H1 (cell line): ENCODE measurements around the gene DCAF6. TPM values are rescaled to one million over a fixed set of nuclear protein-coding genes. Genes with fewer than 3 reads are reported as not detected.

Experiments used
- CTCF ChIA-PET: fragments of 300-600 bp; sonication (Branson Sonifier 250); formaldehyde crosslinking; loops from one replicate; lab custom pipeline; 2021; ENCODE audit not compliant: partially characterized antibody; lab: Charles Lee
- POLR2A ChIA-PET: fragments of 300-600 bp; sonication (Branson Sonifier 250); formaldehyde crosslinking; loops from one replicate; lab custom pipeline; 2021; ENCODE audit warnings: inconsistent platforms; ENCODE audit not compliant: partially characterized antibody; lab: Charles Lee
- DNase-seq, 2 experiments: peaks; one replicate each; pipeline versions ENCODE4 v3.0.0 to v3.0.0-alpha.2; 2010 to 2022; ENCODE audit warnings: low spot score in 2 of 2, low read depth in 1 of 2, mixed read lengths in 1 of 2
- FAIRE-seq: peaks from 2 replicates; lab custom pipeline; 2011; peaks lifted over from hg19 to GRCh38; lab: Jason Lieb, UNC
- H2AFZ ChIP-seq: 2 replicates; pipeline ENCODE4 v1.8.1; 2012; ENCODE audit warnings: low read length, inconsistent platforms
- H2AK5ac ChIP-seq: 2 replicates; pipeline ENCODE4 v1.6.1; 2013; ENCODE audit warnings: low read depth, low read length
- H2BK120ac ChIP-seq: replicated peaks from 2 replicates; pipeline ENCODE3; 2013; ENCODE audit warnings: low read depth, low read length, inconsistent platforms
- H2BK12ac ChIP-seq: 2 replicates; pipeline ENCODE4 v1.6.1; 2013; ENCODE audit warnings: low read depth, low read length
- H2BK15ac ChIP-seq: 2 replicates; pipeline ENCODE4 v1.6.1; 2013; ENCODE audit warnings: low read length
- H2BK20ac ChIP-seq: 2 replicates; pipeline ENCODE4 v1.6.1; 2013; ENCODE audit warnings: low read length
- H2BK5ac ChIP-seq: 2 replicates; pipeline ENCODE4 v1.6.1; 2013; ENCODE audit warnings: low read depth, low read length
- H3K14ac ChIP-seq: 2 replicates; pipeline ENCODE4 v1.6.1; 2013; ENCODE audit warnings: inconsistent platforms; ENCODE audit not compliant: insufficient read length
- H3K18ac ChIP-seq: 2 replicates; pipeline ENCODE4 v1.6.1; 2013; ENCODE audit warnings: low read length; ENCODE audit errors: extremely low read depth
- H3K23ac ChIP-seq: 2 replicates; pipeline ENCODE4 v1.6.1; 2013; ENCODE audit warnings: inconsistent platforms; ENCODE audit not compliant: insufficient read length
- H3K23me2 ChIP-seq: 2 replicates; pipeline ENCODE4 v1.6.1; 2013; ENCODE audit warnings: low read depth, low read length
- H3K27ac ChIP-seq: 2 replicates; pipeline ENCODE4 v1.6.1; 2011; ENCODE audit warnings: low read depth, low read length, inconsistent platforms
- H3K27me3 ChIP-seq, 4 experiments: replicated peaks in 1 of 4; 1 replicate in 1 of 4; 2 replicates in 3 of 4; pipeline versions ENCODE4 v1.6.1 to v1.8.1; 2011 to 2013; ENCODE audit warnings: low read length in 3 of 4, mild to moderate bottlenecking in 3 of 4, inconsistent platforms in 2 of 4, mixed read lengths in 2 of 4, moderate library complexity in 1 of 4; ENCODE audit not compliant: control insufficient read depth in 3 of 4, insufficient read depth in 3 of 4; ENCODE audit errors: extremely low read depth in 1 of 4
- H3K36me3 ChIP-seq, 4 experiments: 2 replicates each; pipeline versions ENCODE4 v1.6.1 to v1.8.1; 2011 to 2013; ENCODE audit warnings: mild to moderate bottlenecking in 4 of 4, low read length in 3 of 4, moderate library complexity in 2 of 4, control low read depth in 1 of 4, inconsistent platforms in 1 of 4; ENCODE audit not compliant: insufficient read depth in 4 of 4, control insufficient read depth in 2 of 4
- H3K4ac ChIP-seq: replicated peaks from 2 replicates; pipeline ENCODE3; 2013; ENCODE audit warnings: low read length, low read depth, mixed read lengths, inconsistent platforms; ENCODE audit not compliant: insufficient read length
- H3K4me1 ChIP-seq, 4 experiments: replicated peaks in 1 of 4; 1 replicate in 1 of 4; 2 replicates in 3 of 4; pipeline versions ENCODE4 v1.6.1 to v1.8.1; 2011 to 2013; ENCODE audit warnings: low read length in 3 of 4, inconsistent platforms in 2 of 4, mixed read lengths in 1 of 4; ENCODE audit not compliant: insufficient read depth in 4 of 4, control insufficient read depth in 3 of 4
- H3K4me2 ChIP-seq, 2 experiments: 2 replicates each; pipeline versions ENCODE4 v1.6.1 to v1.8.1; 2011 to 2013; ENCODE audit warnings: low read depth in 2 of 2, low read length in 2 of 2, control low read depth in 1 of 2, inconsistent platforms in 1 of 2, mild to moderate bottlenecking in 1 of 2; ENCODE audit not compliant: insufficient read depth in 1 of 2
- H3K4me3 ChIP-seq, 4 experiments: fragments of 200-600, 300-600 bp in 1 of 4; sonication (generic), shearing (Covaris generic), sonication (Bioruptor Twin) in 1 of 4; 2 replicates each; pipeline versions ENCODE4 v1.5.1 to v1.8.1; 2011 to 2016; ENCODE audit warnings: low read length in 4 of 4, low read depth in 3 of 4, control low read depth in 2 of 4, inconsistent platforms in 2 of 4, mild to moderate bottlenecking in 2 of 4, mixed read lengths in 1 of 4, moderate library complexity in 1 of 4; ENCODE audit not compliant: insufficient read depth in 2 of 4; ENCODE audit errors: extremely low read depth in 1 of 4
- H3K56ac ChIP-seq: replicated peaks from 2 replicates; pipeline ENCODE3; 2013; ENCODE audit warnings: low read depth, mild to moderate bottlenecking, mixed read lengths, low read length, inconsistent platforms; ENCODE audit not compliant: insufficient read length
- H3K79me1 ChIP-seq: 2 replicates; pipeline ENCODE4 v1.6.1; 2013; ENCODE audit warnings: low read depth, low read length, control low read depth
- H3K79me2 ChIP-seq, 2 experiments: 2 replicates each; pipeline versions ENCODE4 v1.6.1 to v1.8.1; 2012 to 2013; ENCODE audit warnings: low read length in 2 of 2, mild to moderate bottlenecking in 2 of 2, inconsistent platforms in 1 of 2; ENCODE audit not compliant: insufficient read depth in 2 of 2, control insufficient read depth in 1 of 2
- H3K9ac ChIP-seq, 4 experiments: replicated peaks in 1 of 4; 1 replicate in 1 of 4; 2 replicates in 3 of 4; pipeline versions ENCODE4 v1.6.1 to v1.8.1; 2011 to 2013; ENCODE audit warnings: low read depth in 3 of 4, low read length in 3 of 4, control low read depth in 2 of 4, mild to moderate bottlenecking in 2 of 4, moderate library complexity in 2 of 4, inconsistent platforms in 1 of 4; ENCODE audit errors: extremely low read depth in 1 of 4
- H3K9me3 ChIP-seq, 2 experiments: 2 replicates each; pipeline versions ENCODE4 v1.6.1 to v1.8.1; 2012 to 2013; ENCODE audit warnings: mild to moderate bottlenecking in 2 of 2, moderate library complexity in 2 of 2, control low read depth in 1 of 2, inconsistent platforms in 1 of 2, low read depth in 1 of 2, low read length in 1 of 2, mixed read lengths in 1 of 2; ENCODE audit not compliant: insufficient read depth in 2 of 2
- H4K20me1 ChIP-seq, 2 experiments: replicated peaks in 1 of 2; 2 replicates each; pipeline versions ENCODE3 to v1.8.1; 2011 to 2013; ENCODE audit warnings: inconsistent platforms in 2 of 2, low read length in 2 of 2, mild to moderate bottlenecking in 1 of 2; ENCODE audit not compliant: insufficient read depth in 2 of 2, control insufficient read depth in 1 of 2
- H4K5ac ChIP-seq: 2 replicates; pipeline ENCODE4 v1.6.1; 2013; ENCODE audit warnings: low read length, low read depth, mixed read lengths, inconsistent platforms; ENCODE audit not compliant: insufficient read length
- H4K8ac ChIP-seq: 2 replicates; pipeline ENCODE4 v1.8.0; 2013; ENCODE audit warnings: mild to moderate bottlenecking, moderate library complexity, low read length, inconsistent platforms; ENCODE audit not compliant: insufficient read depth; ENCODE audit errors: extremely low read depth
- H4K91ac ChIP-seq: replicated peaks from 2 replicates; pipeline ENCODE3; 2013; ENCODE audit warnings: low read length, mixed read lengths, inconsistent platforms; ENCODE audit not compliant: insufficient read length
- CEBPB ChIP-seq: IDR thresholded peaks from 2 replicates; pipeline ENCODE4 v1.6.1; 2012; ENCODE audit warnings: low read depth, low read length
- GABPA ChIP-seq: IDR thresholded peaks from 2 replicates; pipeline ENCODE4 v1.6.1; 2011; ENCODE audit warnings: mild to moderate bottlenecking, low read length, moderate library complexity, borderline replicate concordance; ENCODE audit not compliant: insufficient read depth
- HDAC6 ChIP-seq: IDR thresholded peaks from one replicate; pipeline ENCODE4 v1.7.1; 2012; ENCODE audit warnings: low read depth, mild to moderate bottlenecking, inconsistent platforms, low read length, moderate library complexity
- MAFK ChIP-seq: IDR thresholded peaks from 2 replicates; pipeline ENCODE4 v1.6.1; 2012; ENCODE audit warnings: low read depth, mild to moderate bottlenecking, improper control_type of control experiment, low read length
- NANOG ChIP-seq: IDR thresholded peaks from 2 replicates; pipeline ENCODE4 v1.6.1; 2011; ENCODE audit warnings: low read length, low read depth, mild to moderate bottlenecking, inconsistent platforms; ENCODE audit not compliant: insufficient read depth, poor library complexity, severe bottlenecking
- RFX5 ChIP-seq: IDR thresholded peaks from 2 replicates; pipeline ENCODE4 v1.6.1; 2011; ENCODE audit warnings: low read depth, low read length, improper control_type of control experiment, borderline replicate concordance
- SAP30 ChIP-seq: fragments of 300-600 bp; sonication (generic); IDR thresholded peaks from 2 replicates; pipeline ENCODE4 v1.7.1; 2012; ENCODE audit warnings: low read length, moderate library complexity, mild to moderate bottlenecking, inconsistent platforms; ENCODE audit not compliant: insufficient read depth, insufficient replicate concordance
- SIX5 ChIP-seq: IDR thresholded peaks from 2 replicates; pipeline ENCODE4 v1.6.1; 2011; ENCODE audit warnings: mild to moderate bottlenecking, low read depth, low read length
- SP1 ChIP-seq: IDR thresholded peaks from 2 replicates; pipeline ENCODE4 v1.6.1; 2011; ENCODE audit warnings: low read depth, low read length
- TAF1 ChIP-seq: IDR thresholded peaks from 2 replicates; pipeline ENCODE4 v1.6.1; 2011; ENCODE audit warnings: mild to moderate bottlenecking, low read depth, low read length
- TBP ChIP-seq: IDR thresholded peaks from 2 replicates; pipeline ENCODE4 v1.6.1; 2011; ENCODE audit warnings: low read depth, low read length, improper control_type of control experiment
- WGBS, 2 experiments: shearing (Covaris generic) in 1 of 2; methylation state at CpG; one replicate each; pipeline versions ENCODE4 v1.1.6 to v1.1.7; 2013 to 2015; ENCODE audit warnings: low lambda C conversion rate in 2 of 2, mixed read lengths in 2 of 2, inconsistent platforms in 1 of 2, low coverage in 1 of 2, missing lambda C conversion rate in 1 of 2; ENCODE audit not compliant: insufficient replicate concordance in 2 of 2, insufficient coverage in 1 of 2, insufficient read length in 1 of 2; ENCODE audit errors: extremely low coverage in 1 of 2, missing lambda C conversion rate in 1 of 2; 5-methylcytosine and 5-hydroxymethylcytosine counted together
- polyA plus RNA-seq, 7 experiments: library from polyadenylated mRNA; depleted of rRNA in 3 of 7; stranded (reverse) in 5 of 7; unstranded in 2 of 7; fragments of >200 nt in 5 of 7; fragments of 200-250 nt in 2 of 7; gene quantifications; 1 replicate in 5 of 7; 2 replicates in 1 of 7; 4 replicates in 1 of 7; pipeline versions ENCODE4 v1.2.1 to v1.2.3, GENCODE V29; 2011 to 2013; ENCODE audit warnings: missing spikeins in 2 of 7, mixed read lengths in 2 of 7
- total RNA-seq: library from RNA; stranded (reverse); fragmentation: NEBNext Ultra II Directional; extraction: Animal tissue kit (Norgen Biotek cat#: 25700); gene quantifications from 2 replicates; pipeline ENCODE4 v1.2.1, GENCODE V29; 2021
- TF ChIP-seq, protein P1 (sequence below): IDR thresholded peaks from 2 replicates; pipeline ENCODE4 v1.6.1; 2012; ENCODE audit warnings: inconsistent platforms

DCAF6 gene
- total and polyA plus RNA-seq, 2 of the 8 experiments (the other 6 are each of a cell fraction or from before 2014, with no cell fraction given), result 12.3 to 17.4 TPM

GRCh38 chr1:168031627-168032026 lies 95.1 kb downstream of the DCAF6 start:
- POLR2A ChIA-PET, result no interaction called here
- Histone ChIP-seq H3K23me2 (no peaks in the 10 kb centered on the region), H2BK20ac (no peak overlapping the region), H3K56ac (no peak overlapping the region), H3K4me2 (no peak overlapping the region), H4K5ac (no peak overlapping the region), H2BK15ac (no peak overlapping the region), H2BK12ac (no peak overlapping the region), H3K4me3 (no peak overlapping the region), H4K20me1 (no peaks in the 10 kb centered on the region), H3K4me1 (no peaks in the 10 kb centered on the region), H3K79me2 (no peaks in the 10 kb centered on the region), H2AFZ (no peak overlapping the region), H3K4ac (no peak overlapping the region), H2BK120ac (no peak overlapping the region), H3K14ac (no peak overlapping the region), H2AK5ac (no peak overlapping the region), H3K79me1 (no peaks in the 10 kb centered on the region), H2BK5ac (no peak overlapping the region), H3K9me3 (no peaks in the 10 kb centered on the region), H3K9ac (no peak overlapping the region), H3K23ac (no peak overlapping the region), H4K8ac (no peak overlapping the region), H3K27ac (no peak overlapping the region), H3K27me3 (no peaks in the 10 kb centered on the region), H4K91ac (no peak overlapping the region), H3K36me3 (peaks cover 0 to 3% (median 0%) of the 10 kb centered on the region in 4 experiments; a peak in 1 of 8 replicates), H3K18ac (no peak overlapping the region)
- FAIRE-seq, result no peak
- 87 to 100% methylated on average over 1 to 4 of the region's 4 CpGs for WGBS, 2 experiments
- CTCF ChIA-PET, result interaction anchor here (1.0 kb wide), 1 partner anchor 28 kb away, joined by 3 read pairs; no protein-coding TSS in a partner anchor
- DNase-seq, result no peak
- TF ChIP-seq SAP30 (no peak), TAF1 (no peak), MAFK (no peak), HDAC6 (no peak), NANOG (no peak), SP1 (no peak), SIX5 (no peak), CEBPB (no peak), RFX5 (no peak), GABPA (no peak), TBP (no peak)
- TF ChIP-seq, protein P1, sequence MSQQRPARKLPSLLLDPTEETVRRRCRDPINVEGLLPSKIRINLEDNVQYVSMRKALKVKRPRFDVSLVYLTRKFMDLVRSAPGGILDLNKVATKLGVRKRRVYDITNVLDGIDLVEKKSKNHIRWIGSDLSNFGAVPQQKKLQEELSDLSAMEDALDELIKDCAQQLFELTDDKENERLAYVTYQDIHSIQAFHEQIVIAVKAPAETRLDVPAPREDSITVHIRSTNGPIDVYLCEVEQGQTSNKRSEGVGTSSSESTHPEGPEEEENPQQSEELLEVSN, result no peak
